HEK293 (cell line): ENCODE data around the gene LSM7.

Experiments
- GLIS2 ChIP-seq: fragments of 450-650 bp; formaldehyde crosslinking; IDR thresholded peaks from 2 replicates; pipeline ENCODE4 v1.5.1; 2016; ENCODE audit warnings: missing biosample characterization, missing genetic modification characterization
- PRDM1 ChIP-seq: fragments of 450-650 bp; formaldehyde crosslinking; IDR thresholded peaks from 2 replicates; pipeline ENCODE4; 2016; ENCODE audit warnings: missing biosample characterization, missing genetic modification characterization
- SP3 ChIP-seq: fragments of 450-650 bp; formaldehyde crosslinking; IDR thresholded peaks from 2 replicates; pipeline ENCODE4 v1.5.1; 2016; ENCODE audit warnings: missing biosample characterization, missing genetic modification characterization
- YY1 ChIP-seq: fragments of 450-650 bp; formaldehyde crosslinking; IDR thresholded peaks from 2 replicates; pipeline ENCODE4 v1.5.1; 2018; ENCODE audit warnings: missing biosample characterization, missing genetic modification characterization
- ZBTB48 ChIP-seq: fragments of 450-650 bp; formaldehyde crosslinking; IDR thresholded peaks from 2 replicates; pipeline ENCODE4 v1.5.1; 2016; ENCODE audit warnings: missing biosample characterization, missing genetic modification characterization
- ZBTB8A ChIP-seq: fragments of 450-650 bp; formaldehyde crosslinking; IDR thresholded peaks from 2 replicates; pipeline ENCODE4 v1.5.1; 2016; ENCODE audit warnings: missing biosample characterization, missing genetic modification characterization
- ZFHX2 ChIP-seq: fragments of 450-650 bp; formaldehyde crosslinking; conservative IDR thresholded peaks from 2 replicates; pipeline ENCODE4 v1.5.1; 2016; ENCODE audit warnings: missing biosample characterization, missing genetic modification characterization
- ZFP69B ChIP-seq: fragments of 450-650 bp; formaldehyde crosslinking; IDR thresholded peaks from 2 replicates; pipeline ENCODE4 v1.5.1; 2016; ENCODE audit warnings: missing biosample characterization, missing genetic modification characterization
- ZNF112 ChIP-seq: fragments of 450-650 bp; formaldehyde crosslinking; IDR thresholded peaks from 2 replicates; pipeline ENCODE4 v1.5.0; 2017; ENCODE audit warnings: missing biosample characterization, missing genetic modification characterization
- ZNF114 ChIP-seq: fragments of 450-650 bp; formaldehyde crosslinking; IDR thresholded peaks from 2 replicates; pipeline ENCODE4 v1.5.0; 2017; ENCODE audit warnings: missing biosample characterization, missing genetic modification characterization
- ZNF133 ChIP-seq: fragments of 450-650 bp; formaldehyde crosslinking; IDR thresholded peaks from 2 replicates; pipeline ENCODE4 v1.5.1; 2016; ENCODE audit warnings: missing biosample characterization, missing genetic modification characterization
- ZNF157 ChIP-seq: fragments of 450-650 bp; formaldehyde crosslinking; IDR thresholded peaks from 2 replicates; pipeline ENCODE4 v1.5.1; 2016; ENCODE audit warnings: missing biosample characterization, missing genetic modification characterization
- ZNF169 ChIP-seq: fragments of 450-650 bp; formaldehyde crosslinking; IDR thresholded peaks from 2 replicates; pipeline ENCODE4 v1.5.1; 2016; ENCODE audit warnings: missing biosample characterization, missing genetic modification characterization
- ZNF202 ChIP-seq: fragments of 450-650 bp; formaldehyde crosslinking; IDR thresholded peaks from 2 replicates; pipeline ENCODE4 v1.5.1; 2016; ENCODE audit warnings: missing biosample characterization, missing genetic modification characterization, borderline replicate concordance
- ZNF24 ChIP-seq: fragments of 450-650 bp; formaldehyde crosslinking; IDR thresholded peaks from 2 replicates; pipeline ENCODE4 v1.5.1; 2016; ENCODE audit warnings: missing biosample characterization, missing genetic modification characterization
- ZNF274 ChIP-seq, 2 experiments: fragments of 200-500 bp in 1 of 2; fragments of 450-650 bp in 1 of 2; sonication (Bioruptor generic) in 1 of 2; formaldehyde crosslinking in 1 of 2; IDR thresholded peaks; 2 replicates each; pipeline versions ENCODE4 v1.5.1 to v1.6.1; 2014 to 2016; ENCODE audit warnings: borderline replicate concordance in 1 of 2, inconsistent platforms in 1 of 2, low read length in 1 of 2, missing biosample characterization in 1 of 2, missing genetic modification characterization in 1 of 2
- ZNF366 ChIP-seq: fragments of 450-650 bp; formaldehyde crosslinking; conservative IDR thresholded peaks from 2 replicates; pipeline ENCODE4 v1.5.1; 2016; ENCODE audit warnings: missing biosample characterization, missing genetic modification characterization
- ZNF48 ChIP-seq: fragments of 450-650 bp; formaldehyde crosslinking; IDR thresholded peaks from 2 replicates; pipeline ENCODE4 v1.5.1; 2016; ENCODE audit warnings: missing biosample characterization, missing genetic modification characterization
- ZNF560 ChIP-seq: fragments of 450-650 bp; formaldehyde crosslinking; IDR thresholded peaks from 2 replicates; pipeline ENCODE4 v1.5.1; 2017; ENCODE audit warnings: missing biosample characterization, missing genetic modification characterization, borderline replicate concordance
- ZNF610 ChIP-seq: fragments of 450-650 bp; formaldehyde crosslinking; IDR thresholded peaks from 2 replicates; pipeline ENCODE4 v1.5.1; 2016; ENCODE audit warnings: missing biosample characterization, missing genetic modification characterization, borderline replicate concordance
- ZNF654 ChIP-seq: fragments of 450-650 bp; formaldehyde crosslinking; IDR thresholded peaks from 2 replicates; pipeline ENCODE4 v1.5.1; 2016; ENCODE audit warnings: low read depth, missing biosample characterization, missing genetic modification characterization
- ZNF670 ChIP-seq: fragments of 450-650 bp; formaldehyde crosslinking; IDR thresholded peaks from 2 replicates; pipeline ENCODE4 v1.5.1; 2016; ENCODE audit warnings: missing biosample characterization, missing genetic modification characterization, low read depth
- ZNF677 ChIP-seq: fragments of 450-650 bp; IDR thresholded peaks from 2 replicates; pipeline ENCODE4 v1.5.0; 2018; ENCODE audit warnings: missing biosample characterization, mild to moderate bottlenecking, missing genetic modification characterization, moderate library complexity
- ZNF701 ChIP-seq: fragments of 450-650 bp; formaldehyde crosslinking; IDR thresholded peaks from 2 replicates; pipeline ENCODE4 v1.5.1; 2016; ENCODE audit warnings: missing biosample characterization, missing genetic modification characterization
- ZNF792 ChIP-seq: fragments of 450-650 bp; formaldehyde crosslinking; IDR thresholded peaks from 2 replicates; pipeline ENCODE4 v1.5.1; 2016; ENCODE audit warnings: missing biosample characterization, missing genetic modification characterization
- ZNF843 ChIP-seq: fragments of 450-650 bp; formaldehyde crosslinking; IDR thresholded peaks from 2 replicates; pipeline ENCODE4 v1.5.1; 2016; ENCODE audit warnings: missing biosample characterization, missing genetic modification characterization
- TF ChIP-seq, protein P1 (sequence below): fragments of 450-650 bp; formaldehyde crosslinking; IDR thresholded peaks from 2 replicates; pipeline ENCODE4 v1.5.1; 2017; ENCODE audit warnings: missing biosample characterization, missing genetic modification characterization
- TF ChIP-seq, protein P2 (sequence below): fragments of 450-650 bp; formaldehyde crosslinking; IDR thresholded peaks from 2 replicates; pipeline ENCODE4; 2016; ENCODE audit warnings: missing biosample characterization, missing genetic modification characterization
- TF ChIP-seq, protein P3 (sequence below): fragments of 450-650 bp; formaldehyde crosslinking; IDR thresholded peaks from 2 replicates; pipeline ENCODE4 v1.5.1; 2016; ENCODE audit warnings: missing biosample characterization, missing genetic modification characterization
- TF ChIP-seq, protein P4 (sequence below): fragments of 450-650 bp; formaldehyde crosslinking; IDR thresholded peaks from 2 replicates; pipeline ENCODE4 v1.5.1; 2016; ENCODE audit warnings: missing biosample characterization, missing genetic modification characterization, low read depth
- TF ChIP-seq, protein P5 (sequence below): fragments of 450-650 bp; formaldehyde crosslinking; IDR thresholded peaks from 2 replicates; pipeline ENCODE4 v1.5.1; 2016; ENCODE audit warnings: missing biosample characterization, missing genetic modification characterization

Gene LSM7

DNA sequence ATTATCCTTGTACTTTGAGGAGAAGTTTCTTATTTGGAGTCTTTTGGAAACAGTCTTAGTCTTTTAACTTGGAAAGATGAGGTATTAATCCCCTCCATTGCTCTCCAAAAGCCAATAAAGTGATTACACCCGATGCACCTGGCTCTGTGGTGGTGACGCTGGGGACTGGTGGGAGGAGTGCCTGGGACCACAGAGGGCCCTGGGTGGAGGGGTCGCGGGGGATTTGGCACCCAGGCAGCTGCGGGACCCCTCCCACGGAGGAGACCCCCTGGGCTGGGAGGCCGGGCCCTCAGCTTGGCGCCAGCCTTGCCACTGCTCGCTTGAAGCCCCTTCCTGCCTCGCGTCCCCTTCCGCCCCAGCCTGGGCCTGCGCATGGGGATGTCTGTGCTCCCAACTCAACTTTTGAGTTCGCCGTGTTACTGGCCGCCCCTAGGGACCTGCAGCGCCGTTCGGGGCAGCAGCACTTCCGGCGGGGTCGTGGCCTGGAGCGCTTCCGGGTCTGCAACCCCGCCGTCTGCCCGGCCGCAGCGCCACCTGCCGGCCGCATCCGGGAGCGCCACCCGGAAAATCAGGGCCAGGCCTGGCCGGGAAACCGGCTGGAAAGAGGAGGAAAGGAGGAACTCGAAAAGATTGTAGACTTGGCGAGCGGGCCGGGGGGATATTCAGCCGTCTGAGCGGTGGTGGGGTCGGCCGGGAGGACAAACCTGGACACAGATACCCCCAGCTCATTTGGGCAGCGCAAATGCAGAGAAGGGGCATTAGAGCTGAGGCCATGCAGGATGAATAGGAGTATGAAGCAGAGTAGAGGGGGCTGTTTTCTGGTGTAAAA lies 54.8 kb downstream of the LSM7 start (continued):
- 0 out of 2 replicates have a peak, but pooled peaks have one; percentile 64 for TF ChIP-seq ZFP69B (tag by site-specific recombination)
- TF ChIP-seq ZNF169 (tag by site-specific recombination), result no peak
- TF ChIP-seq ZNF560 (tag by site-specific recombination), result no peak
- TF ChIP-seq ZNF114, result no peak
- TF ChIP-seq ZNF366 (tag by site-specific recombination), result peak; percentile 32
- TF ChIP-seq ZNF48 (tag by site-specific recombination), result no peak
- peak; percentile 79; the same call in 1 of the 2 replicates for TF ChIP-seq ZNF792 (tag by site-specific recombination)
- TF ChIP-seq, protein P1, sequence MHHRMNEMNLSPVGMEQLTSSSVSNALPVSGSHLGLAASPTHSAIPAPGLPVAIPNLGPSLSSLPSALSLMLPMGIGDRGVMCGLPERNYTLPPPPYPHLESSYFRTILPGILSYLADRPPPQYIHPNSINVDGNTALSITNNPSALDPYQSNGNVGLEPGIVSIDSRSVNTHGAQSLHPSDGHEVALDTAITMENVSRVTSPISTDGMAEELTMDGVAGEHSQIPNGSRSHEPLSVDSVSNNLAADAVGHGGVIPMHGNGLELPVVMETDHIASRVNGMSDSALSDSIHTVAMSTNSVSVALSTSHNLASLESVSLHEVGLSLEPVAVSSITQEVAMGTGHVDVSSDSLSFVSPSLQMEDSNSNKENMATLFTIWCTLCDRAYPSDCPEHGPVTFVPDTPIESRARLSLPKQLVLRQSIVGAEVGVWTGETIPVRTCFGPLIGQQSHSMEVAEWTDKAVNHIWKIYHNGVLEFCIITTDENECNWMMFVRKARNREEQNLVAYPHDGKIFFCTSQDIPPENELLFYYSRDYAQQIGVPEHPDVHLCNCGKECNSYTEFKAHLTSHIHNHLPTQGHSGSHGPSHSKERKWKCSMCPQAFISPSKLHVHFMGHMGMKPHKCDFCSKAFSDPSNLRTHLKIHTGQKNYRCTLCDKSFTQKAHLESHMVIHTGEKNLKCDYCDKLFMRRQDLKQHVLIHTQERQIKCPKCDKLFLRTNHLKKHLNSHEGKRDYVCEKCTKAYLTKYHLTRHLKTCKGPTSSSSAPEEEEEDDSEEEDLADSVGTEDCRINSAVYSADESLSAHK (tag by site-specific recombination), result no peak
- TF ChIP-seq, protein P2, sequence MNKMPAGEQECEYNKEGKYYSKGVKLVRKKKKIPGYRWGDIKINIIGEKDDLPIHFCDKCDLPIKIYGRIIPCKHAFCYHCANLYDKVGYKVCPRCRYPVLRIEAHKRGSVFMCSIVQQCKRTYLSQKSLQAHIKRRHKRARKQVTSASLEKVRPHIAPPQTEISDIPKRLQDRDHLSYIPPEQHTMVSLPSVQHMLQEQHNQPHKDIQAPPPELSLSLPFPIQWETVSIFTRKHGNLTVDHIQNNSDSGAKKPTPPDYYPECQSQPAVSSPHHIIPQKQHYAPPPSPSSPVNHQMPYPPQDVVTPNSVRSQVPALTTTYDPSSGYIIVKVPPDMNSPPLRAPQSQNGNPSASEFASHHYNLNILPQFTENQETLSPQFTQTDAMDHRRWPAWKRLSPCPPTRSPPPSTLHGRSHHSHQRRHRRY (tag by site-specific recombination), result no peak
- TF ChIP-seq ZNF610, result 0 out of 2 replicates have a peak, but pooled peaks have one; percentile 52
- no peak for TF ChIP-seq ZNF701 (tag by site-specific recombination)
- TF ChIP-seq YY1 (tag by site-specific recombination), result peak; percentile 68; the same call in 1 of the 2 replicates
- TF ChIP-seq ZNF112 (tag by site-specific recombination), result no peak
- TF ChIP-seq ZNF24 (tag by site-specific recombination), result peak; percentile 87
- TF ChIP-seq ZNF274 (IDR thresholded peaks at IDR 0.05; ENCODE audit: low read length), result no peak
- TF ChIP-seq ZNF274 (tag by site-specific recombination; IDR thresholded peaks at IDR 0.05; ENCODE audit: borderline replicate concordance), result no peak
- TF ChIP-seq ZBTB48 (tag by site-specific recombination), result peak; percentile 97
- no peak for TF ChIP-seq ZNF157 (tag by site-specific recombination)
- TF ChIP-seq, protein P3, sequence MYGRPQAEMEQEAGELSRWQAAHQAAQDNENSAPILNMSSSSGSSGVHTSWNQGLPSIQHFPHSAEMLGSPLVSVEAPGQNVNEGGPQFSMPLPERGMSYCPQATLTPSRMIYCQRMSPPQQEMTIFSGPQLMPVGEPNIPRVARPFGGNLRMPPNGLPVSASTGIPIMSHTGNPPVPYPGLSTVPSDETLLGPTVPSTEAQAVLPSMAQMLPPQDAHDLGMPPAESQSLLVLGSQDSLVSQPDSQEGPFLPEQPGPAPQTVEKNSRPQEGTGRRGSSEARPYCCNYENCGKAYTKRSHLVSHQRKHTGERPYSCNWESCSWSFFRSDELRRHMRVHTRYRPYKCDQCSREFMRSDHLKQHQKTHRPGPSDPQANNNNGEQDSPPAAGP (tag by site-specific recombination), result peak; percentile 73
- TF ChIP-seq, protein P4, sequence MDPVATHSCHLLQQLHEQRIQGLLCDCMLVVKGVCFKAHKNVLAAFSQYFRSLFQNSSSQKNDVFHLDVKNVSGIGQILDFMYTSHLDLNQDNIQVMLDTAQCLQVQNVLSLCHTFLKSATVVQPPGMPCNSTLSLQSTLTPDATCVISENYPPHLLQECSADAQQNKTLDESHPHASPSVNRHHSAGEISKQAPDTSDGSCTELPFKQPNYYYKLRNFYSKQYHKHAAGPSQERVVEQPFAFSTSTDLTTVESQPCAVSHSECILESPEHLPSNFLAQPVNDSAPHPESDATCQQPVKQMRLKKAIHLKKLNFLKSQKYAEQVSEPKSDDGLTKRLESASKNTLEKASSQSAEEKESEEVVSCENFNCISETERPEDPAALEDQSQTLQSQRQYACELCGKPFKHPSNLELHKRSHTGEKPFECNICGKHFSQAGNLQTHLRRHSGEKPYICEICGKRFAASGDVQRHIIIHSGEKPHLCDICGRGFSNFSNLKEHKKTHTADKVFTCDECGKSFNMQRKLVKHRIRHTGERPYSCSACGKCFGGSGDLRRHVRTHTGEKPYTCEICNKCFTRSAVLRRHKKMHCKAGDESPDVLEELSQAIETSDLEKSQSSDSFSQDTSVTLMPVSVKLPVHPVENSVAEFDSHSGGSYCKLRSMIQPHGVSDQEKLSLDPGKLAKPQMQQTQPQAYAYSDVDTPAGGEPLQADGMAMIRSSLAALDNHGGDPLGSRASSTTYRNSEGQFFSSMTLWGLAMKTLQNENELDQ, result no peak
- TF ChIP-seq, protein P5, sequence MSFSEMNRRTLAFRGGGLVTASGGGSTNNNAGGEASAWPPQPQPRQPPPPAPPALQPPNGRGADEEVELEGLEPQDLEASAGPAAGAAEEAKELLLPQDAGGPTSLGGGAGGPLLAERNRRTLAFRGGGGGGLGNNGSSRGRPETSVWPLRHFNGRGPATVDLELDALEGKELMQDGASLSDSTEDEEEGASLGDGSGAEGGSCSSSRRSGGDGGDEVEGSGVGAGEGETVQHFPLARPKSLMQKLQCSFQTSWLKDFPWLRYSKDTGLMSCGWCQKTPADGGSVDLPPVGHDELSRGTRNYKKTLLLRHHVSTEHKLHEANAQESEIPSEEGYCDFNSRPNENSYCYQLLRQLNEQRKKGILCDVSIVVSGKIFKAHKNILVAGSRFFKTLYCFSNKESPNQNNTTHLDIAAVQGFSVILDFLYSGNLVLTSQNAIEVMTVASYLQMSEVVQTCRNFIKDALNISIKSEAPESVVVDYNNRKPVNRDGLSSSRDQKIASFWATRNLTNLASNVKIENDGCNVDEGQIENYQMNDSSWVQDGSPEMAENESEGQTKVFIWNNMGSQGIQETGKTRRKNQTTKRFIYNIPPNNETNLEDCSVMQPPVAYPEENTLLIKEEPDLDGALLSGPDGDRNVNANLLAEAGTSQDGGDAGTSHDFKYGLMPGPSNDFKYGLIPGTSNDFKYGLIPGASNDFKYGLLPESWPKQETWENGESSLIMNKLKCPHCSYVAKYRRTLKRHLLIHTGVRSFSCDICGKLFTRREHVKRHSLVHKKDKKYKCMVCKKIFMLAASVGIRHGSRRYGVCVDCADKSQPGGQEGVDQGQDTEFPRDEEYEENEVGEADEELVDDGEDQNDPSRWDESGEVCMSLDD (tag by site-specific recombination), result peak; percentile 77; the same call in 1 of the 2 replicates
- TF ChIP-seq GLIS2, result peak; percentile 97
- no peak for TF ChIP-seq ZNF677
- TF ChIP-seq PRDM1 (tag by site-specific recombination), result no peak
- no peak for TF ChIP-seq ZNF202 (tag by site-specific recombination)
- no peak for TF ChIP-seq ZNF133
- TF ChIP-seq ZNF654 (tag by site-specific recombination), result peak; percentile 38
- TF ChIP-seq SP3, result peak; percentile 71
- peak; percentile 79 for TF ChIP-seq ZNF843
- peak; percentile 41; the same call in 1 of the 2 replicates for TF ChIP-seq ZFHX2 (tag by site-specific recombination)
- TF ChIP-seq ZBTB8A (tag by site-specific recombination), result no peak
- TF ChIP-seq ZNF670 (tag by site-specific recombination), result no peak
